Psoas muscle (tissue), 8 donors: Measurements from ENCODE around the gene HSD17B4. TPM values are rescaled to one million over a fixed set of nuclear protein-coding genes. Genes with fewer than 3 reads are reported as not detected.

ENCODE experiments used
- ATAC-seq, 4 donors: fragments of 200-7000 bp; cut with Tn5 transposase; one replicate each; pipeline ENCODE4 v1.9.1; 2020; ENCODE audit warnings: moderate library complexity in 3 of 4, mild to moderate bottlenecking in 2 of 4
- DNase-seq, 2 donors: peaks; one replicate each; pipeline ENCODE4 v3.0.0-alpha.2; 2020
- H3K27ac ChIP-seq: fragments of 200-600 bp; one replicate; pipeline ENCODE4 v1.8.0; 2022
- H3K27me3 ChIP-seq, 3 donors: fragments of 200-600 bp in 1 of 3; one replicate each; pipeline versions ENCODE4 v1.6.1 to v1.8.0; 2013 to 2022; ENCODE audit warnings: low read length in 2 of 3, mild to moderate bottlenecking in 2 of 3, moderate library complexity in 1 of 3; ENCODE audit not compliant: insufficient read depth in 3 of 3
- H3K36me3 ChIP-seq, 2 donors: fragments of 200-600 bp in 1 of 2; one replicate each; pipeline versions ENCODE4 v1.6.1 to v1.8.0; 2013 to 2022; ENCODE audit warnings: low read depth in 1 of 2, mild to moderate bottlenecking in 1 of 2, moderate library complexity in 1 of 2; ENCODE audit not compliant: insufficient read depth in 1 of 2
- H3K4me1 ChIP-seq: fragments of 200-600 bp; one replicate; pipeline ENCODE4 v1.8.0; 2022
- H3K4me3 ChIP-seq: fragments of 200-600 bp; one replicate; pipeline ENCODE4 v1.8.0; 2022; ENCODE audit warnings: mild to moderate bottlenecking
- H3K9me3 ChIP-seq: fragments of 200-600 bp; one replicate; pipeline ENCODE4 v1.8.0; 2022
- CTCF ChIP-seq: fragments of 200-600 bp; IDR thresholded peaks from one replicate; pipeline ENCODE4 v1.8.0; 2022; ENCODE audit warnings: antibody characterized with exemption
- WGBS, 3 donors: extraction: QIAGEN DNeasy Blood & Tissue Kit; methylation state at CpG; one replicate each; pipeline versions ENCODE4 v1.1.6 to v1.1.7; 2013; 5-methylcytosine and 5-hydroxymethylcytosine counted together
- intact Hi-C, 2 donors: fragments of 100-400 bp; cut with DNase I; formaldehyde crosslinking; loops; one replicate each; pipeline versions ENCODE4 v1.11.0 to v1.14.2; 2022
- polyA plus RNA-seq, 3 donors: library from polyadenylated mRNA; stranded (reverse); fragments of 200-250 nt; gene quantifications; one replicate each; pipeline ENCODE4 v1.2.3, GENCODE V29; 2013
- total RNA-seq, 4 donors: library from RNA; stranded (reverse); fragmentation: NEBNext Ultra II Directional in 2 of 4; extraction: Animal tissue kit (Norgen Biotek cat#: 25700) in 2 of 4; gene quantifications; one replicate each; pipeline versions ENCODE4 v1.2.1 to v1.2.4, GENCODE V29; 2021 to 2023
- donor health status: healthy with polysubstance abuse.
- donor health status: DM: no; HTN: no; CAD: no; lungs with moderate emphysema.
- donor health status: Bipolar disorder and iron deficiency.
- donor health status: healthy.
- donor health status: DM: yes; HTN: yes; CAD: no.
- donor health status: DM: no; HTN: no; CAD: no.
- donor health status: DM: no; HTN: no; CAD: no.
- donor health status: DM: yes; HTN: yes; CAD: no.

HSD17B4 gene
- total and polyA plus RNA-seq, 7 donors: 60.5 to 142 (median 66.8) TPM

- DNase-seq (no peak), ATAC-seq (no peak)
- intact Hi-C loops: no loop called here
- Histone ChIP-seq H3K9me3 (no peaks in the 10 kb centered on the region), H3K27ac (no peak overlapping the region), H3K4me1 (no peaks in the 10 kb centered on the region), H3K4me3 (no peak overlapping the region), H3K27me3 (no peaks in the 10 kb centered on the region), H3K36me3 (peaks cover 0 to 58% of the 10 kb centered on the region in 2 donors)
- no peak for TF ChIP-seq CTCF
- WGBS, 3 donors: 84 to 89% (median 89%) methylated on average over 3 of the region's 3 CpGs
Measured at GRCh38 chr5:119524485-119524884, 72.2 kb downstream of the HSD17B4 start.

- Histone ChIP-seq H3K36me3 (peaks cover 0 to 65% of the 10 kb centered on the region in 2 donors), H3K4me3 (no peak overlapping the region), H3K27ac (no peak overlapping the region), H3K4me1 (no peaks in the 10 kb centered on the region), H3K9me3 (no peaks in the 10 kb centered on the region), H3K27me3 (no peaks in the 10 kb centered on the region)
- intact Hi-C loops: no loop called here
- no peak for DNase-seq
- 94 to 100% (median 98%) methylated on average over 1 of the region's 1 CpG for WGBS, 3 donors
- no peak for TF ChIP-seq CTCF
- no peak for ATAC-seq
Measured at GRCh38 chr5:119527351-119527750, 75.1 kb downstream of the HSD17B4 start.

DNA sequence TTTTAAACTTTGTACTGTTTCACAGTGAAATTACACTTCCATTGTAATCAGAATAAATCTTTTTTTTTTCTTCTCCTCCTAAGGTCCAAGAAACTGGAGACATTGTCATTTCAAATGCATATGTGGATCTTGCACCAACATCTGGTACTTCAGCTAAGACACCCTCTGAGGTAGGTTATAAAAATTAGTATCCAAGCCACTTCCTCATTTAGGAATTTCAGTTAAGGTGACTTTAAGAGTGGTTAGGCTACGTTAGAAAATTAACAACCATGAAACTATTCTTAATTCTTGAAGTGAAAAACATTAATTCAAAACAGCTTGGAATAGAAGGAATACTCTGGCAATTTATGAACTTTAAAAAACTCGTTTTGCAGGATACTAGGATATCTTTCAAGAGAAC lies 77.5 kb downstream of the HSD17B4 start:
- no peak for TF ChIP-seq CTCF
- H3K4me1 ChIP-seq: no peaks in the 10 kb centered on the region
- ATAC-seq: no peak
- H3K27ac ChIP-seq: no peak overlapping the region
- peaks cover 0 to 68% of the 10 kb centered on the region in 2 donors for H3K36me3 ChIP-seq
- H3K4me3 ChIP-seq: no peak overlapping the region
- no peaks in the 10 kb centered on the region for H3K27me3 ChIP-seq
- intact Hi-C loops: no loop called here
- DNase-seq: no peak
- H3K9me3 ChIP-seq: no peaks in the 10 kb centered on the region
- 80 to 90% (median 82%) methylated on average over 2 of the region's 2 CpGs for WGBS, 3 donors

DNA sequence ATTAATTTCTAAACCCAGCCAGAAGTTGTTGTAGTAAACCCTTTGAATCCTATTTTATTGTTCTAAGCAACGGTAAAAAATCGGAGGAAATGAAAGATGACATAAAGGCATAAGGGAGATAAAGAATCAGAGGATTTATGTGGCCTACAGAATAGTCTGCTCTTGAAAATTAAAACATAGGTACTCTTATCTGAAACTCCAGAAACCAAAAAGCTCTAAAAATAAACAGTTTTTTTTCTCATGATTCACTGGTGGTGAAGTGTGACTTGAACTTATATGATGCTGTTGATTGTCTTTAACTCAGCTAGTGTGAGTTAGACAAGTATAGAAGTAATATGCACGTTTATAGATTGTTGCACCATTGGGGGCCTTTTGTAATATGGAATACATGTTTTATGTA lies 80.3 kb downstream of the HSD17B4 start:
- WGBS, 3 donors: 86 to 89% (median 86%) methylated on average over 3 of the region's 3 CpGs

More for the DNA sequence above, 80.3 kb downstream of the HSD17B4 start:
- no peak for TF ChIP-seq CTCF
- Histone ChIP-seq H3K27me3 (no peaks in the 10 kb centered on the region), H3K9me3 (no peaks in the 10 kb centered on the region), H3K4me3 (no peak overlapping the region), H3K4me1 (no peaks in the 10 kb centered on the region), H3K36me3 (peaks cover 0 to 60% of the 10 kb centered on the region in 2 donors), H3K27ac (no peak overlapping the region)
- intact Hi-C loops: no loop called here
- ATAC-seq (no peak), DNase-seq (no peak)
